ENCODE data around the gene EXTL2. TPM values are rescaled to one million over a fixed set of nuclear protein-coding genes. Genes with fewer than 3 reads are reported as not detected.

The EXTL2 gene
- total and polyA plus RNA-seq, 4 donors = 3.9 to 37.8 (median 9.4) TPM

DNA sequence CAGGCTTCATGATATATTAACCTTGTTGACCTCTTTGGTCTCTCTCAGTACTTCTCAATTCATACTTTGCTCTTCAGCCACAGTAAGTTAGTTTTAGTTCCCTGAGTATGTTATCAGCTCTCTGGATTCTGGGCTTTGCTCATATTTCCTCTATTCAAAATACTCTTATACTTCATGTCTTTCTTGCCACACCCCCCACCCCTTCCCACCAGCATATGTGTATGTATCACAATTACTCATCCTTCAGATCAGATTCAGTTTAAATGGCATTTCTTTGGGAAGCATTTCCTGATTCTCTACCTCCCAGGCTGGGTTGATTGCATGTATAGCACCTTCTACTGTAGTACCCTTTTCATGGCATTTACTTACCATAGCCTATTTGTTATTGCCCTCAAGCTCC, 29.6 kb upstream of the EXTL2 start:
- Histone ChIP-seq H3K36me3 (ENCODE audit: control insufficient read depth in 4 of 4, insufficient read depth in 4 of 4, low read length in 4 of 4) (peaks cover 6 to 13% (median 10%) of the 10 kb centered on the region in 4 donors), H3K4me3 (no peak overlapping the region), H3K9ac (ENCODE audit: insufficient read depth in 1 of 2, low read length in 2 of 2) (peak overlapping the region in 1 of 2 donors; percentile 19), H3K9me3 (ENCODE audit: control insufficient read depth in 4 of 4, insufficient read depth in 3 of 4, low read length in 3 of 4) (no peaks in the 10 kb centered on the region), H3K4me1 (ENCODE audit: control insufficient read depth in 5 of 5, insufficient read depth in 5 of 5, low read length in 5 of 5) (peaks cover 0 to 4% (median 0%) of the 10 kb centered on the region in 5 donors), H3K27ac (ENCODE audit: low read depth in 1 of 2, low read length in 1 of 2) (no peak overlapping the region), H3K27me3 (ENCODE audit: control insufficient read depth in 3 of 3, insufficient read depth in 3 of 3, low read length in 2 of 3) (no peaks in the 10 kb centered on the region)
- TF ChIP-seq, protein P1, sequence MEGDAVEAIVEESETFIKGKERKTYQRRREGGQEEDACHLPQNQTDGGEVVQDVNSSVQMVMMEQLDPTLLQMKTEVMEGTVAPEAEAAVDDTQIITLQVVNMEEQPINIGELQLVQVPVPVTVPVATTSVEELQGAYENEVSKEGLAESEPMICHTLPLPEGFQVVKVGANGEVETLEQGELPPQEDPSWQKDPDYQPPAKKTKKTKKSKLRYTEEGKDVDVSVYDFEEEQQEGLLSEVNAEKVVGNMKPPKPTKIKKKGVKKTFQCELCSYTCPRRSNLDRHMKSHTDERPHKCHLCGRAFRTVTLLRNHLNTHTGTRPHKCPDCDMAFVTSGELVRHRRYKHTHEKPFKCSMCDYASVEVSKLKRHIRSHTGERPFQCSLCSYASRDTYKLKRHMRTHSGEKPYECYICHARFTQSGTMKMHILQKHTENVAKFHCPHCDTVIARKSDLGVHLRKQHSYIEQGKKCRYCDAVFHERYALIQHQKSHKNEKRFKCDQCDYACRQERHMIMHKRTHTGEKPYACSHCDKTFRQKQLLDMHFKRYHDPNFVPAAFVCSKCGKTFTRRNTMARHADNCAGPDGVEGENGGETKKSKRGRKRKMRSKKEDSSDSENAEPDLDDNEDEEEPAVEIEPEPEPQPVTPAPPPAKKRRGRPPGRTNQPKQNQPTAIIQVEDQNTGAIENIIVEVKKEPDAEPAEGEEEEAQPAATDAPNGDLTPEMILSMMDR (IDR thresholded peaks at IDR 0.05; ENCODE audit: control extremely low read depth, extremely low read depth) = no peak
- no peak for ATAC-seq (ENCODE audit: insufficient read depth, low FRiP score)
- no peak for DNase-seq

DNA sequence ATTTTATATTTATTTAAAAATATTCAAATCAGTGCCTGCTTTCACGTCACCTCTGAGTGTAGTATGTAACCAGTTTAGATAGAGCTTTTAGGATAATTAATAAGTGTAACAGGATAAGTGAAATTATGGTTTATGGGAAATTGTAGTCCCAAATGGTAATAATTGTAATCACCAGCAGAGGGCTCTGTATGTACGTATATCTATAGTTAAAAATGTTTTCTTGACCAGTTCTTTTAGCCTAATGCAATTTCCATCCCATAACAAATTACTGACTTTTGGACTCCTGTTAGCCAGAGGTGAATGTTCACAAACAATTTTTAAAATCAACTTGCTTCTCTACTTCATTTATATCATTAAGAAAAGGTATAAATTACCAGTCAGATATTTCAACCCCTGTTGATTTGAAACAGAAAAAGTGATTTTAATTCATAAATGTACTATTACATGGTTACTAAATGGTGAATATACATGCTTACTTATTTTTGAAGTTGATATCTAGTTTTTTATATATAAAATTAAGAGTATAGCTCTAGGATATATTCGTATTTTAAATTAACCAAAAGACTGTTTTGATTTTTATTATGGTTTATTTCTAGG, 26.6 kb upstream of the EXTL2 start:
- ATAC-seq (ENCODE audit: insufficient read depth, low FRiP score) = no peak
- H3K4me1 ChIP-seq (ENCODE audit: control insufficient read depth in 5 of 5, insufficient read depth in 5 of 5, low read length in 5 of 5) = peaks cover 0 to 10% (median 0%) of the 10 kb centered on the region in 5 donors
- no peak overlapping the region for H3K4me3 ChIP-seq
- H3K9me3 ChIP-seq (ENCODE audit: control insufficient read depth in 4 of 4, insufficient read depth in 3 of 4, low read length in 3 of 4) = no peaks in the 10 kb centered on the region
- peak in 2 of 3 donors; percentile 83 to 85 for DNase-seq
- WGBS, 2 donors = 38 to 42% methylated on average over 3 of the region's 3 CpGs
- H3K27ac ChIP-seq (ENCODE audit: low read depth in 1 of 2, low read length in 1 of 2) = no peak overlapping the region
- peaks cover 8 to 17% (median 14%) of the 10 kb centered on the region in 4 donors for H3K36me3 ChIP-seq (ENCODE audit: control insufficient read depth in 4 of 4, insufficient read depth in 4 of 4, low read length in 4 of 4)
- TF ChIP-seq, protein P1 (IDR thresholded peaks at IDR 0.05; ENCODE audit: control extremely low read depth, extremely low read depth) = peak; percentile 66
- no peaks in the 10 kb centered on the region for H3K27me3 ChIP-seq (ENCODE audit: control insufficient read depth in 3 of 3, insufficient read depth in 3 of 3, low read length in 2 of 3)
- no peak overlapping the region for H3K9ac ChIP-seq (ENCODE audit: insufficient read depth in 1 of 2, low read length in 2 of 2)

DNA sequence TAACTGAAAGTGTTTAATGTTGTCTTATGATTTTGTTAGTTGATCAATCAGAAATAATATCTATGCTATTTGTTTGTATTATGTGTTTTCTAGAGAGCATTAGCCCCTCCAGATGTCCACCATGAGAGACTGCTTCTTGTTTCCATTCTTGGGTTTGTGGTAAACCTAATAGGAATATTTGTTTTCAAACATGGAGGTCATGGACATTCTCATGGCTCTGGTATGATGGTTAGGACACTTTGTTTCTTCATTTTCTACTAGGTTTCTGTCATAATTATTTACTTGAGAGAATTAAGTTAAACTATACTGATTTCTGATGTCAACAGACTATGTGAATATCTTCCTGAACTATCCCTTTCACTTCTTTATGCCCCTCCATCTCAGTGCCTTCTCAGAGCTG, 17.4 kb upstream of the EXTL2 start:
- H3K27me3 ChIP-seq (ENCODE audit: control insufficient read depth in 3 of 3, insufficient read depth in 3 of 3, low read length in 2 of 3) = no peaks in the 10 kb centered on the region
- H3K4me1 ChIP-seq (ENCODE audit: control insufficient read depth in 5 of 5, insufficient read depth in 5 of 5, low read length in 5 of 5) = no peaks in the 10 kb centered on the region
- DNase-seq (no peak), ATAC-seq (ENCODE audit: insufficient read depth, low FRiP score) (no peak)
- no peak overlapping the region for H3K4me3 ChIP-seq
- H3K9ac ChIP-seq (ENCODE audit: insufficient read depth in 1 of 2, low read length in 2 of 2) = no peak overlapping the region
- TF ChIP-seq, protein P1 (IDR thresholded peaks at IDR 0.05; ENCODE audit: control extremely low read depth, extremely low read depth) = no peak
- no peaks in the 10 kb centered on the region for H3K9me3 ChIP-seq (ENCODE audit: control insufficient read depth in 4 of 4, insufficient read depth in 3 of 4, low read length in 3 of 4)
- peaks cover 11 to 45% (median 26%) of the 10 kb centered on the region in 4 donors for H3K36me3 ChIP-seq (ENCODE audit: control insufficient read depth in 4 of 4, insufficient read depth in 4 of 4, low read length in 4 of 4)
- H3K27ac ChIP-seq (ENCODE audit: low read depth in 1 of 2, low read length in 1 of 2) = no peak overlapping the region

DNA sequence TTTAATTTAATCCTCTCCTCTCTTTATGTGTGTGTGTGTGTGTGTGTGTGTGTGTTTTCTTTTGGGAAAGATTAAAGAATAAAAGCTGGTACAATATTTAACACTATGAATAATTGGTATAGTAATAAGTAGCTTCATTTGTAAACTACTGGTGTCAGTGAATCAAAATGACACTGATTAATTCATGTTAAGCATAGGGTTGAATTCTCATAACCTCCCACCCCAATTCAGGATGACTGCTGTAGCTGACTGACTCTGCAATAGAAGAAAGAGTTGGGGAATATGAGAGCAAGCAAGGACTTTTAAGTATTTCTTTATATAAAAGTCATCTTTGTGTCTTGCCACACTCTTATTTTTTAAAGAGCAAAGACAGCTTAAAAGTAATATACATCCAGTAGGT, 14.4 kb upstream of the EXTL2 start:
- Histone ChIP-seq H3K4me3 (no peak overlapping the region), H3K27ac (ENCODE audit: low read depth in 1 of 2, low read length in 1 of 2) (no peak overlapping the region), H3K36me3 (ENCODE audit: control insufficient read depth in 4 of 4, insufficient read depth in 4 of 4, low read length in 4 of 4) (peaks cover 12 to 44% (median 35%) of the 10 kb centered on the region in 4 donors), H3K4me1 (ENCODE audit: control insufficient read depth in 5 of 5, insufficient read depth in 5 of 5, low read length in 5 of 5) (peaks cover 0 to 3% (median 0%) of the 10 kb centered on the region in 5 donors), H3K9me3 (ENCODE audit: control insufficient read depth in 4 of 4, insufficient read depth in 3 of 4, low read length in 3 of 4) (peaks cover 0 to 3% (median 2%) of the 10 kb centered on the region in 4 donors), H3K9ac (ENCODE audit: insufficient read depth in 1 of 2, low read length in 2 of 2) (no peak overlapping the region), H3K27me3 (ENCODE audit: control insufficient read depth in 3 of 3, insufficient read depth in 3 of 3, low read length in 2 of 3) (no peaks in the 10 kb centered on the region)
- no peak for ATAC-seq (ENCODE audit: insufficient read depth, low FRiP score)
- TF ChIP-seq, protein P1 (IDR thresholded peaks at IDR 0.05; ENCODE audit: control extremely low read depth, extremely low read depth) = no peak
- no peak for DNase-seq

Measured in lung (tissue), 12 donors.